ENCODE measurements around the gene PIEZO1.

Gene PIEZO1

GRCh38 chr16:88684569-88685155 lies 100.4 kb downstream of the PIEZO1 start:
- Histone ChIP-seq H3K4me1 (peaks cover 0 to 22% (median 19%) of the 10 kb centered on the region in 4 donors), H3K27ac (no peak overlapping the region), H3K9me3 (no peaks in the 10 kb centered on the region), H3K4me3 (peak overlapping the region in 1 of 2 donors; percentile 46), H3K36me3 (no peaks in the 10 kb centered on the region), H3K27me3 (peaks cover 2 to 88% of the 10 kb centered on the region in 2 donors)
- TF ChIP-seq CTCF (IDR thresholded peaks at IDR 0.05) = no peak
- intact Hi-C loops (cut with DNase I; ENCODE audit: low total_unique reads) = no loop called here
- DNase-seq = no peak

GRCh38 chr16:88681709-88682451 lies 103.1 kb downstream of the PIEZO1 start:
- H3K27me3 ChIP-seq = peaks cover 2 to 84% of the 10 kb centered on the region in 2 donors
- no peak overlapping the region for H3K4me3 ChIP-seq
- TF ChIP-seq CTCF (IDR thresholded peaks at IDR 0.05) = no peak
- peak in 1 of 2 donors; percentile 79 for DNase-seq
- no peaks in the 10 kb centered on the region for H3K36me3 ChIP-seq
- intact Hi-C loops (cut with DNase I; ENCODE audit: low total_unique reads) = no loop called here
- peaks cover 0 to 19% (median 16%) of the 10 kb centered on the region in 4 donors for H3K4me1 ChIP-seq
- no peak overlapping the region for H3K27ac ChIP-seq
- no peaks in the 10 kb centered on the region for H3K9me3 ChIP-seq

GRCh38 chr16:88681084-88681680 lies 103.8 kb downstream of the PIEZO1 start:
- intact Hi-C loops (cut with DNase I; ENCODE audit: low total_unique reads) = no loop called here
- no peak for TF ChIP-seq CTCF (IDR thresholded peaks at IDR 0.05)
- no peaks in the 10 kb centered on the region for H3K36me3 ChIP-seq
- H3K9me3 ChIP-seq = no peaks in the 10 kb centered on the region
- peaks cover 0 to 12% (median 9%) of the 10 kb centered on the region in 4 donors for H3K4me1 ChIP-seq
- no peak for DNase-seq
- peaks cover 2 to 83% of the 10 kb centered on the region in 2 donors for H3K27me3 ChIP-seq
- no peak overlapping the region for H3K27ac ChIP-seq
- H3K4me3 ChIP-seq = no peak overlapping the region

- intact Hi-C loops (cut with DNase I; ENCODE audit: low total_unique reads) = no loop called here
- no peaks in the 10 kb centered on the region for H3K36me3 ChIP-seq
- no peaks in the 10 kb centered on the region for H3K9me3 ChIP-seq
- peaks cover 0 to 6% (median 4%) of the 10 kb centered on the region in 4 donors for H3K4me1 ChIP-seq
- H3K4me3 ChIP-seq = no peak overlapping the region
- peaks cover 0 to 77% of the 10 kb centered on the region in 2 donors for H3K27me3 ChIP-seq
- no peak for TF ChIP-seq CTCF (IDR thresholded peaks at IDR 0.05)
- H3K27ac ChIP-seq = no peak overlapping the region
- no peak for DNase-seq
Observed at GRCh38 chr16:88680554-88681083, 104.4 kb downstream of the PIEZO1 start.

GRCh38 chr16:88678224-88678979 lies 106.6 kb downstream of the PIEZO1 start:
- Histone ChIP-seq H3K36me3 (peaks cover 0 to 12% (median 5%) of the 10 kb centered on the region in 3 donors), H3K27me3 (peaks cover 0 to 56% of the 10 kb centered on the region in 2 donors)
- TF ChIP-seq CTCF (IDR thresholded peaks at IDR 0.05) = no peak

More at GRCh38 chr16:88678224-88678979, 106.6 kb downstream of the PIEZO1 start:
- Histone ChIP-seq H3K4me1 (no peaks in the 10 kb centered on the region), H3K4me3 (no peak overlapping the region), H3K27ac (no peak overlapping the region), H3K9me3 (no peaks in the 10 kb centered on the region)
- DNase-seq = no peak
- intact Hi-C loops (cut with DNase I; ENCODE audit: low total_unique reads) = no loop called here

Data from tibial artery (tissue), 4 donors.